Endothelial cell of umbilical vein (primary cell): ENCODE results near the gene ACAD11. TPM values are rescaled to one million over a fixed set of nuclear protein-coding genes. Genes with fewer than 3 reads are reported as not detected.

ENCODE experiments used
- BruUV-seq: library from RNA; stranded (reverse); fragments of 400-500 nt; replicated peaks from 2 replicates; lab custom pipeline; 2021; lab: Mats Ljungman, UMichigan
- CTCF ChIA-PET: fragments of 300-600, 350-600 bp; sonication (Branson Sonifier 250); formaldehyde crosslinking; loops from one replicate; lab custom pipeline; 2021; ENCODE audit warnings: antibody characterized with exemption, inconsistent platforms; lab: Charles Lee
- POLR2A ChIA-PET: fragments of 300-600, 350-600 bp; sonication (Branson Sonifier 250); formaldehyde crosslinking; loops from one replicate; lab custom pipeline; 2021; ENCODE audit warnings: antibody characterized with exemption, inconsistent platforms; lab: Charles Lee
- DNase-seq: peaks from one replicate; pipeline ENCODE4 v3.0.0-alpha.2; 2011; ENCODE audit warnings: low read depth, low spot score
- FAIRE-seq: peaks from 2 replicates; lab custom pipeline; 2011; peaks lifted over from hg19 to GRCh38; lab: Jason Lieb, UNC
- H2AFZ ChIP-seq: 2 replicates; pipeline ENCODE4 v1.6.0; 2012; ENCODE audit warnings: low read depth, low read length, control low read depth, inconsistent platforms
- H3K27ac ChIP-seq: 2 replicates; pipeline ENCODE4 v1.5.1; 2011; ENCODE audit warnings: low read depth, mild to moderate bottlenecking, control low read depth, low read length, moderate library complexity; ENCODE audit not compliant: insufficient read depth
- H3K27me3 ChIP-seq, 2 experiments: 2 replicates each; pipeline versions ENCODE4 v1.6.0 to v1.6.1; 2011; ENCODE audit warnings: low read length in 2 of 2, mixed read lengths in 1 of 2; ENCODE audit not compliant: control insufficient read depth in 2 of 2, insufficient read depth in 2 of 2
- H3K36me3 ChIP-seq, 2 experiments: 2 replicates in 1 of 2; 3 replicates in 1 of 2; pipeline ENCODE4 v1.5.1; 2011; ENCODE audit warnings: low read length in 2 of 2, mild to moderate bottlenecking in 1 of 2, moderate library complexity in 1 of 2; ENCODE audit not compliant: control insufficient read depth in 2 of 2, insufficient read depth in 2 of 2; ENCODE audit errors: extremely low read depth in 1 of 2
- H3K4me1 ChIP-seq: 3 replicates; pipeline ENCODE4 v1.5.1; 2011; ENCODE audit warnings: mild to moderate bottlenecking, low read length; ENCODE audit not compliant: control insufficient read depth, insufficient read depth; ENCODE audit errors: extremely low read depth
- H3K4me2 ChIP-seq: 2 replicates; pipeline ENCODE4 v1.6.1; 2011; ENCODE audit warnings: low read length, control low read depth, mixed read lengths; ENCODE audit not compliant: insufficient read depth
- H3K4me3 ChIP-seq, 3 experiments: fragments of 200-600 bp in 1 of 3; sonication (generic), shearing (Covaris generic) in 1 of 3; replicated peaks in 1 of 3; 2 replicates each; pipeline ENCODE4 v1.5.1; 2011 to 2016; ENCODE audit warnings: control low read depth in 3 of 3, low read length in 3 of 3, mild to moderate bottlenecking in 2 of 3, inconsistent platforms in 1 of 3, low read depth in 1 of 3, moderate library complexity in 1 of 3; ENCODE audit not compliant: insufficient read depth in 1 of 3
- H3K79me2 ChIP-seq: 2 replicates; pipeline ENCODE4 v1.6.0; 2012; ENCODE audit warnings: low read length, inconsistent platforms; ENCODE audit not compliant: control insufficient read depth, insufficient read depth
- H3K9ac ChIP-seq: replicated peaks from 2 replicates; pipeline ENCODE3; 2011; ENCODE audit warnings: low read length, control low read depth; ENCODE audit not compliant: insufficient read depth; ENCODE audit errors: extremely low read depth
- H3K9me1 ChIP-seq: replicated peaks from 3 replicates; pipeline ENCODE4 v1.6.0; 2011; ENCODE audit warnings: mild to moderate bottlenecking, low read length; ENCODE audit not compliant: control insufficient read depth, insufficient read depth; ENCODE audit errors: extremely low read depth
- H3K9me3 ChIP-seq: replicated peaks from 2 replicates; pipeline ENCODE4 v1.5.1; 2012; ENCODE audit warnings: low read length, inconsistent platforms; ENCODE audit not compliant: control insufficient read depth, insufficient read depth
- H4K20me1 ChIP-seq: replicated peaks from 2 replicates; pipeline ENCODE3; 2011; ENCODE audit warnings: mild to moderate bottlenecking, low read length; ENCODE audit not compliant: control insufficient read depth, insufficient read depth; ENCODE audit errors: extremely low read depth
- EZH2 ChIP-seq: IDR thresholded peaks from 2 replicates; pipeline ENCODE4 v1.6.1; 2012; ENCODE audit warnings: borderline replicate concordance, low read depth, mild to moderate bottlenecking, moderate library complexity, low read length, inconsistent platforms; ENCODE audit not compliant: severe bottlenecking
- FOS ChIP-seq: IDR thresholded peaks from 2 replicates; pipeline ENCODE4 v1.6.1; 2011; ENCODE audit warnings: mild to moderate bottlenecking, low read length, moderate library complexity, borderline replicate concordance; ENCODE audit not compliant: insufficient read depth
- GATA2 ChIP-seq: IDR thresholded peaks from 2 replicates; pipeline ENCODE4 v1.7.0; 2011; ENCODE audit warnings: low read depth, mild to moderate bottlenecking, moderate library complexity, mixed read lengths, low read length; ENCODE audit not compliant: insufficient read length, insufficient read depth
- JUN ChIP-seq: IDR thresholded peaks from 2 replicates; pipeline ENCODE4 v1.6.1; 2011; ENCODE audit warnings: borderline replicate concordance, low read depth; ENCODE audit not compliant: insufficient read length, insufficient read depth
- MYC ChIP-seq: IDR thresholded peaks from one replicate; pipeline ENCODE4 v1.6.1; 2011; ENCODE audit warnings: mild to moderate bottlenecking, low read depth, low read length
- POLR2A ChIP-seq: IDR thresholded peaks from 2 replicates; pipeline ENCODE4 v1.6.1; 2012; ENCODE audit warnings: low read depth, mild to moderate bottlenecking, control low read depth, low read length
- POLR2AphosphoS5 ChIP-seq: IDR thresholded peaks from 2 replicates; pipeline ENCODE4 v1.6.1; 2012; ENCODE audit warnings: low read depth, mild to moderate bottlenecking, control low read depth, low read length, moderate library complexity; ENCODE audit not compliant: insufficient read depth
- dilution Hi-C: fragments of 300-500 bp; cut with MboI; formaldehyde crosslinking; loops from one replicate; pipeline ENCODE4 v1.15.0; 2019; ENCODE audit warnings: low sequenced_read_pairs; ENCODE audit not compliant: extremely low pct_ligation_motif_present
- intact Hi-C: fragments of 100-400 bp; cut with micrococcal nuclease; formaldehyde crosslinking; loops from one replicate; pipeline ENCODE4 v1.10.0; 2022
- polyA plus RNA-seq, 4 experiments: library from polyadenylated mRNA; depleted of rRNA in 3 of 4; stranded (reverse) in 3 of 4; unstranded in 1 of 4; fragments of >200 nt; gene quantifications; 2 replicates each; pipeline versions ENCODE4 v1.2.1 to v1.2.3, GENCODE V29; 2011 to 2012; ENCODE audit warnings: missing spikeins in 1 of 4
- total RNA-seq: library from RNA; stranded (reverse); gene quantifications from 2 replicates; pipeline ENCODE4 v1.2.3, GENCODE V29; 2021
- TF ChIP-seq, protein P1 (sequence below), 2 donors: IDR thresholded peaks; 1 replicate in 1 of 2; 2 replicates in 1 of 2; pipeline ENCODE4 v1.5.1; 2011; ENCODE audit warnings: low read length in 2 of 2, mild to moderate bottlenecking in 2 of 2, moderate library complexity in 2 of 2, control low read depth in 1 of 2, inconsistent platforms in 1 of 2, low read depth in 1 of 2; ENCODE audit not compliant: insufficient read depth in 1 of 2; ENCODE audit errors: extremely low read depth in 1 of 2
- TF ChIP-seq, protein P2 (sequence below): IDR thresholded peaks from 2 replicates; pipeline ENCODE4 v1.6.1; 2011; ENCODE audit not compliant: insufficient read depth, insufficient read length

The ACAD11 gene
- total and polyA plus RNA-seq, 2 donors (not counting 3 experiments of a cell fraction or from before 2014, with no cell fraction given) = 9.6 to 17.9 TPM

DNA sequence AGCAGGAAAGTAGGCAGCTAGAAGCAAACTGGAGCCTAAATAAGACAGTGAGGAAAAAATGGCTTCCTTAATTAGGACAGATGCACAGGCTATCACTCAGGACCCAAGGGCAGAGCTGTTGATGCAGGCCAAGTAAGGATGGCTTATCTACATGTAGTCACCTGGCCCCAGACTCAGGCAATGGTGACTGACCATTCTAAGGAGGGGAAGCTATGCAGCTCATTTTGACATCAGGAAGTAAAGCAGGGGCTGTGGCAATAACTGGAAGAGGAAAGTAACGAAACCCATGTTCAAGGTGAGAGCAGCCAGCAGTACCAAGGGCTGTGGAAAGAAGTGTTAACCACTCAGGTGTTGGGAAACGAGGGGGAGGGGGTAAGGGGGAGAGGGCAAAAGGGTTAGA is 16.2 kb downstream of the ACAD11 start:
- CTCF ChIA-PET = interaction anchor here (0.6 to 6.8 kb wide), 27 partner anchors 10 to 572 kb away, joined by 3 to 423 read pairs (median 9); partner anchors contain the start of genes ACAD11, ACKR4 and UBA5
- dilution Hi-C loops = loop anchor here (25.0 kb wide), 1 partner anchor 106 kb away; no protein-coding TSS in a partner anchor
- FAIRE-seq = no peak

More for the DNA sequence above, 16.2 kb downstream of the ACAD11 start:
- H3K4me3 ChIP-seq = no peak overlapping the region
- H3K9ac ChIP-seq = no peak overlapping the region
- TF ChIP-seq GATA2 (no peak), FOS (no peak), POLR2A (no peak), POLR2AphosphoS5 (no peak), EZH2 (no peak), MYC (no peak), JUN (no peak)
- TF ChIP-seq, protein P1, sequence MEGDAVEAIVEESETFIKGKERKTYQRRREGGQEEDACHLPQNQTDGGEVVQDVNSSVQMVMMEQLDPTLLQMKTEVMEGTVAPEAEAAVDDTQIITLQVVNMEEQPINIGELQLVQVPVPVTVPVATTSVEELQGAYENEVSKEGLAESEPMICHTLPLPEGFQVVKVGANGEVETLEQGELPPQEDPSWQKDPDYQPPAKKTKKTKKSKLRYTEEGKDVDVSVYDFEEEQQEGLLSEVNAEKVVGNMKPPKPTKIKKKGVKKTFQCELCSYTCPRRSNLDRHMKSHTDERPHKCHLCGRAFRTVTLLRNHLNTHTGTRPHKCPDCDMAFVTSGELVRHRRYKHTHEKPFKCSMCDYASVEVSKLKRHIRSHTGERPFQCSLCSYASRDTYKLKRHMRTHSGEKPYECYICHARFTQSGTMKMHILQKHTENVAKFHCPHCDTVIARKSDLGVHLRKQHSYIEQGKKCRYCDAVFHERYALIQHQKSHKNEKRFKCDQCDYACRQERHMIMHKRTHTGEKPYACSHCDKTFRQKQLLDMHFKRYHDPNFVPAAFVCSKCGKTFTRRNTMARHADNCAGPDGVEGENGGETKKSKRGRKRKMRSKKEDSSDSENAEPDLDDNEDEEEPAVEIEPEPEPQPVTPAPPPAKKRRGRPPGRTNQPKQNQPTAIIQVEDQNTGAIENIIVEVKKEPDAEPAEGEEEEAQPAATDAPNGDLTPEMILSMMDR (IDR thresholded peaks at IDR 0.05; ENCODE audit: extremely low read depth in 1 of 2, insufficient read depth in 1 of 2, low read depth in 1 of 2, low read length in 2 of 2) = no peak
- TF ChIP-seq, protein P2, sequence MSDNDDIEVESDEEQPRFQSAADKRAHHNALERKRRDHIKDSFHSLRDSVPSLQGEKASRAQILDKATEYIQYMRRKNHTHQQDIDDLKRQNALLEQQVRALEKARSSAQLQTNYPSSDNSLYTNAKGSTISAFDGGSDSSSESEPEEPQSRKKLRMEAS = no peak
- H3K36me3 ChIP-seq = no peaks in the 10 kb centered on the region
- H4K20me1 ChIP-seq = no peaks in the 10 kb centered on the region
- no peak overlapping the region for H3K4me2 ChIP-seq
- H3K27me3 ChIP-seq = no peaks in the 10 kb centered on the region
- no TSS peak for BruUV-seq
- H3K27ac ChIP-seq = no peak overlapping the region
- H3K9me1 ChIP-seq = no peaks in the 10 kb centered on the region
- no peak for DNase-seq
- POLR2A ChIA-PET = interaction anchor here (1.1 kb wide), 1 partner anchor 108 kb away, joined by 4 read pairs; no protein-coding TSS in a partner anchor
- peaks cover 15% of the 10 kb centered on the region for H3K4me1 ChIP-seq
- H3K9me3 ChIP-seq = no peaks in the 10 kb centered on the region
- no peak overlapping the region for H2AFZ ChIP-seq
- H3K79me2 ChIP-seq = no peaks in the 10 kb centered on the region
- intact Hi-C loops = loop anchor here (2.0 kb wide), 2 partner anchors 49 to 291 kb away; no protein-coding TSS in a partner anchor
